ENCODE data around the gene CCDC169. TPM values are rescaled to one million over a fixed set of nuclear protein-coding genes. Genes with fewer than 3 reads are reported as not detected.

CCDC169 gene
- total and polyA plus RNA-seq, 2 of the 4 experiments (the other 2 are of a cell fraction), result 0.54 to 0.62 TPM

- peaks cover 13 to 37% of the 10 kb centered on the region in 2 experiments for H3K79me1 ChIP-seq (ENCODE audit: low read depth in 1 of 2, low read length in 2 of 2)
- H4K5ac ChIP-seq (ENCODE audit: low read depth, low read length), result no peak overlapping the region
- no peak overlapping the region for H4K91ac ChIP-seq (ENCODE audit: insufficient read depth, low read depth, low read length)
- no peaks in the 10 kb centered on the region for H3K27me3 ChIP-seq (ENCODE audit: control insufficient read depth, insufficient read depth, low read length)
- H3K9me1 ChIP-seq (ENCODE audit: insufficient read depth, low read length), result peaks cover 4% of the 10 kb centered on the region; the same call in 1 of the 2 replicates
- no peak for TF ChIP-seq MAFK (IDR thresholded peaks at IDR 0.05; ENCODE audit: low read depth, low read length)
- TF ChIP-seq CHD1 (IDR thresholded peaks at IDR 0.05; ENCODE audit: low read depth, low read length), result no peak
- TF ChIP-seq MAZ (IDR thresholded peaks at IDR 0.05; ENCODE audit: borderline replicate concordance, low read depth, low read length), result no peak
- no peak for TF ChIP-seq RCOR1 (IDR thresholded peaks at IDR 0.05; ENCODE audit: insufficient replicate concordance, low read length)
- TF ChIP-seq RFX5 (IDR thresholded peaks at IDR 0.05; ENCODE audit: low read depth, low read length), result no peak
- no peak for TF ChIP-seq NFE2L2 (IDR thresholded peaks at IDR 0.05; ENCODE audit: low read depth, low read length)
- TF ChIP-seq MXI1 (IDR thresholded peaks at IDR 0.05; ENCODE audit: borderline replicate concordance, low read depth, low read length), result no peak
- TF ChIP-seq RAD21 (IDR thresholded peaks at IDR 0.05; ENCODE audit: low read length), result no peak
- TF ChIP-seq CEBPB (IDR thresholded peaks at IDR 0.05; ENCODE audit: low read depth, low read length), result no peak
- TF ChIP-seq, protein P1, sequence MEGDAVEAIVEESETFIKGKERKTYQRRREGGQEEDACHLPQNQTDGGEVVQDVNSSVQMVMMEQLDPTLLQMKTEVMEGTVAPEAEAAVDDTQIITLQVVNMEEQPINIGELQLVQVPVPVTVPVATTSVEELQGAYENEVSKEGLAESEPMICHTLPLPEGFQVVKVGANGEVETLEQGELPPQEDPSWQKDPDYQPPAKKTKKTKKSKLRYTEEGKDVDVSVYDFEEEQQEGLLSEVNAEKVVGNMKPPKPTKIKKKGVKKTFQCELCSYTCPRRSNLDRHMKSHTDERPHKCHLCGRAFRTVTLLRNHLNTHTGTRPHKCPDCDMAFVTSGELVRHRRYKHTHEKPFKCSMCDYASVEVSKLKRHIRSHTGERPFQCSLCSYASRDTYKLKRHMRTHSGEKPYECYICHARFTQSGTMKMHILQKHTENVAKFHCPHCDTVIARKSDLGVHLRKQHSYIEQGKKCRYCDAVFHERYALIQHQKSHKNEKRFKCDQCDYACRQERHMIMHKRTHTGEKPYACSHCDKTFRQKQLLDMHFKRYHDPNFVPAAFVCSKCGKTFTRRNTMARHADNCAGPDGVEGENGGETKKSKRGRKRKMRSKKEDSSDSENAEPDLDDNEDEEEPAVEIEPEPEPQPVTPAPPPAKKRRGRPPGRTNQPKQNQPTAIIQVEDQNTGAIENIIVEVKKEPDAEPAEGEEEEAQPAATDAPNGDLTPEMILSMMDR (conservative IDR thresholded peaks at IDR 0.05; ENCODE audit: low read depth, low read length), result no peak
- TF ChIP-seq SMC3 (IDR thresholded peaks at IDR 0.05; ENCODE audit: low read depth, low read length), result no peak
- TF ChIP-seq FOS (IDR thresholded peaks at IDR 0.05; ENCODE audit: low read depth, low read length), result no peak
- TF ChIP-seq, protein P2, sequence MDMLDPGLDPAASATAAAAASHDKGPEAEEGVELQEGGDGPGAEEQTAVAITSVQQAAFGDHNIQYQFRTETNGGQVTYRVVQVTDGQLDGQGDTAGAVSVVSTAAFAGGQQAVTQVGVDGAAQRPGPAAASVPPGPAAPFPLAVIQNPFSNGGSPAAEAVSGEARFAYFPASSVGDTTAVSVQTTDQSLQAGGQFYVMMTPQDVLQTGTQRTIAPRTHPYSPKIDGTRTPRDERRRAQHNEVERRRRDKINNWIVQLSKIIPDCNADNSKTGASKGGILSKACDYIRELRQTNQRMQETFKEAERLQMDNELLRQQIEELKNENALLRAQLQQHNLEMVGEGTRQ (IDR thresholded peaks at IDR 0.05; ENCODE audit: low read depth, low read length), result no peak
- no peak for TF ChIP-seq BHLHE40 (IDR thresholded peaks at IDR 0.05; ENCODE audit: low read depth, low read length)
- TF ChIP-seq, protein P3, sequence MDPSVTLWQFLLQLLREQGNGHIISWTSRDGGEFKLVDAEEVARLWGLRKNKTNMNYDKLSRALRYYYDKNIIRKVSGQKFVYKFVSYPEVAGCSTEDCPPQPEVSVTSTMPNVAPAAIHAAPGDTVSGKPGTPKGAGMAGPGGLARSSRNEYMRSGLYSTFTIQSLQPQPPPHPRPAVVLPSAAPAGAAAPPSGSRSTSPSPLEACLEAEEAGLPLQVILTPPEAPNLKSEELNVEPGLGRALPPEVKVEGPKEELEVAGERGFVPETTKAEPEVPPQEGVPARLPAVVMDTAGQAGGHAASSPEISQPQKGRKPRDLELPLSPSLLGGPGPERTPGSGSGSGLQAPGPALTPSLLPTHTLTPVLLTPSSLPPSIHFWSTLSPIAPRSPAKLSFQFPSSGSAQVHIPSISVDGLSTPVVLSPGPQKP (IDR thresholded peaks at IDR 0.05; ENCODE audit: borderline replicate concordance, low read depth, low read length), result no peak
- TF ChIP-seq POLR2A (IDR thresholded peaks at IDR 0.05; ENCODE audit: low read depth, low read length), result no peak
- BruUV-seq (replicated peaks), result no TSS peak
- intact Hi-C loops (cut with micrococcal nuclease) (no loop called here), dilution Hi-C loops (cut with HindIII; ENCODE audit: low sequenced_read_pairs, unreplicated experiment) (no loop called here), in situ Hi-C loops (cut with MboI; ENCODE audit: low sequenced_read_pairs) (loop anchor here (25.0 kb wide), 1 partner anchor 658 kb away; the partner anchor contains the start of gene ALG5)
- H2AFZ ChIP-seq (replicated peaks; ENCODE audit: low read length, poor library complexity), result no peak overlapping the region
- H3K9ac ChIP-seq (ENCODE audit: low read depth, low read length), result no peak overlapping the region
- H2BK5ac ChIP-seq (ENCODE audit: low read depth, low read length, poor library complexity, severe bottlenecking), result no peak overlapping the region
- no peak overlapping the region for H2BK20ac ChIP-seq (ENCODE audit: low read depth, low read length)
- H4K20me1 ChIP-seq (ENCODE audit: insufficient read depth, low read length), result peaks cover 7% of the 10 kb centered on the region; the same call in 1 of the 2 replicates
- H3K18ac ChIP-seq (ENCODE audit: low read depth, low read length), result no peak overlapping the region
- H2BK120ac ChIP-seq (ENCODE audit: low read depth, low read length), result no peak overlapping the region
- POLR2A ChIA-PET (ENCODE audit: unreplicated experiment), result no interaction called here
- WGBS, 2 experiments (ENCODE audit: extremely low coverage in 2 of 2, insufficient read length in 1 of 2), result no CpG with 5 or more reads among the region's 2 CpGs
- H3K56ac ChIP-seq (ENCODE audit: extremely low read depth, insufficient read depth, low read length), result no peak overlapping the region
- H2AK9ac ChIP-seq (replicated peaks; ENCODE audit: low read depth, low read length, poor library complexity), result no peak overlapping the region
- H3K4ac ChIP-seq (ENCODE audit: low read depth, low read length), result no peak overlapping the region
- H4K8ac ChIP-seq (ENCODE audit: low read depth in 2 of 2, low read length in 2 of 2), result no peak overlapping the region
- CTCF ChIA-PET, result no interaction called here
- H2BK15ac ChIP-seq (ENCODE audit: low read depth, low read length), result no peak overlapping the region
- DNase-seq (no peak), ATAC-seq (ENCODE audit: low read depth) (no peak)
- no peak overlapping the region for H3K4me2 ChIP-seq (ENCODE audit: low read depth, low read length)
- no peak overlapping the region for H3K4me3 ChIP-seq (ENCODE audit: insufficient read depth, low read depth, low read length)
- peaks cover 40% of the 10 kb centered on the region for H3K36me3 ChIP-seq (ENCODE audit: control insufficient read depth, insufficient read depth, low read length)
- H2AK5ac ChIP-seq (ENCODE audit: low read depth, low read length), result no peak overlapping the region
- H3K14ac ChIP-seq (replicated peaks; ENCODE audit: low read depth, low read length), result no peak overlapping the region
- no peak overlapping the region for H3K23ac ChIP-seq (ENCODE audit: low read depth, low read length)
- peaks cover 2% of the 10 kb centered on the region; the same call in 1 of the 2 replicates for H3K4me1 ChIP-seq (ENCODE audit: control insufficient read depth, insufficient read depth, low read length)
- no peaks in the 10 kb centered on the region for H3K9me3 ChIP-seq (ENCODE audit: control insufficient read depth, insufficient read depth, low read length)
- no peak overlapping the region for H3K27ac ChIP-seq (ENCODE audit: insufficient read depth, low read length)
Observed at GRCh38 chr13:36328821-36329220, 31.2 kb upstream of the CCDC169 start.

Measured in IMR-90 (cell line).